Measurements from ENCODE around the gene SETD7.

Gene SETD7

GRCh38 chr4:139528377-139529005 is 27.5 kb downstream of the SETD7 start:
- CTCF ChIA-PET, result interaction anchor here (0.9 to 4.3 kb wide), 6 partner anchors 13 to 112 kb away, joined by 3 to 20 read pairs (median 3); no protein-coding TSS in a partner anchor
- TF ChIP-seq CTCF (IDR thresholded peaks at IDR 0.05; ENCODE audit: insufficient read depth, low read length, missing control alignments), result no peak
- POLR2A ChIA-PET, result interaction anchor here (1.0 kb wide), 1 partner anchor 27 kb away, joined by 3 read pairs; the partner anchor contains the start of gene SETD7
- no peak overlapping the region for H3K4me3 ChIP-seq (ENCODE audit: low read depth, low read length)
- peak; percentile 52 for DNase-seq (ENCODE audit: low read depth, low spot score)

- H3K4me3 ChIP-seq (ENCODE audit: low read depth, low read length), result no peak overlapping the region
- ChIA-PET POLR2A (no interaction called here), CTCF (interaction anchor here (1.0 to 4.3 kb wide), 3 partner anchors 13 to 29 kb away, joined by 3 to 20 read pairs (median 4); no protein-coding TSS in a partner anchor)
- no peak for TF ChIP-seq CTCF (IDR thresholded peaks at IDR 0.05; ENCODE audit: insufficient read depth, low read length, missing control alignments)
- DNase-seq (ENCODE audit: low read depth, low spot score), result no peak
These were observed 29.1 kb downstream of the SETD7 start for GRCh38 chr4:139526928-139527327.

GRCh38 chr4:139525414-139525813 is 30.6 kb downstream of the SETD7 start:
- DNase-seq (ENCODE audit: low read depth, low spot score), result no peak
- no peak for TF ChIP-seq CTCF (IDR thresholded peaks at IDR 0.05; ENCODE audit: insufficient read depth, low read length, missing control alignments)
- CTCF ChIA-PET, result no interaction called here

GRCh38 chr4:139524062-139524631 is 31.9 kb downstream of the SETD7 start:
- H3K4me3 ChIP-seq (ENCODE audit: low read depth, low read length), result no peak overlapping the region
- ChIA-PET CTCF (interaction anchor here (1.3 kb wide), 1 partner anchor 14 kb away, joined by 3 read pairs; no protein-coding TSS in a partner anchor), POLR2A (no interaction called here)
- no peak for TF ChIP-seq CTCF (IDR thresholded peaks at IDR 0.05; ENCODE audit: insufficient read depth, low read length, missing control alignments)
- DNase-seq (ENCODE audit: low read depth, low spot score), result no peak

More at GRCh38 chr4:139525414-139525813, 30.6 kb downstream of the SETD7 start:
- POLR2A ChIA-PET, result no interaction called here
- no peak overlapping the region for H3K4me3 ChIP-seq (ENCODE audit: low read depth, low read length)

- ChIA-PET CTCF (interaction anchor here (1.0 to 1.1 kb wide), 3 partner anchors 25 to 134 kb away, joined by 3 read pairs; no protein-coding TSS in a partner anchor), POLR2A (no interaction called here)
- no peak for DNase-seq (ENCODE audit: low read depth, low spot score)
- no peak for TF ChIP-seq CTCF (IDR thresholded peaks at IDR 0.05; ENCODE audit: insufficient read depth, low read length, missing control alignments)
- H3K4me3 ChIP-seq (ENCODE audit: low read depth, low read length), result no peak overlapping the region
These were observed 32.9 kb downstream of the SETD7 start for GRCh38 chr4:139523076-139523475.

- no peak overlapping the region for H3K4me3 ChIP-seq (ENCODE audit: low read depth, low read length)
- no peak for DNase-seq (ENCODE audit: low read depth, low spot score)
- no peak for TF ChIP-seq CTCF (IDR thresholded peaks at IDR 0.05; ENCODE audit: insufficient read depth, low read length, missing control alignments)
- ChIA-PET CTCF (interaction anchor here (0.9 to 1.3 kb wide), 5 partner anchors 8 to 135 kb away, joined by 3 to 4 read pairs (median 3); no protein-coding TSS in a partner anchor), POLR2A (no interaction called here)
These were observed 33.6 kb downstream of the SETD7 start for GRCh38 chr4:139522457-139522856.
